ENCODE data around the gene WDFY2. TPM values are rescaled to one million over a fixed set of nuclear protein-coding genes. Genes with fewer than 3 reads are reported as not detected.

Gene WDFY2
- total RNA-seq, 1 experiment from 2014 or later, result 14.1 TPM

GRCh38 chr13:51719394-51719793 is 135.1 kb downstream of the WDFY2 start:
- ChIA-PET CTCF (no interaction called here), POLR2A (ENCODE audit: unreplicated experiment) (no interaction called here)
- no peaks in the 10 kb centered on the region for H4K20me1 ChIP-seq (ENCODE audit: insufficient read depth)
- TF ChIP-seq EZH2 (IDR thresholded peaks at IDR 0.05; ENCODE audit: low read depth) (no peak), CTCF (conservative IDR thresholded peaks at IDR 0.05) (no peak)
- intact Hi-C loops (cut with micrococcal nuclease; ENCODE audit: unreplicated experiment), result no loop called here
- no peak overlapping the region for H3K4me3 ChIP-seq
- H3K36me3 ChIP-seq (ENCODE audit: low read depth), result no peaks in the 10 kb centered on the region; the same call in 1 of the 2 replicates
- DNase-seq, result no peak
- peaks cover 17% of the 10 kb centered on the region for H3K4me1 ChIP-seq (replicated peaks; ENCODE audit: insufficient read depth)
- H3K79me2 ChIP-seq (ENCODE audit: low read depth), result no peaks in the 10 kb centered on the region
- H2AFZ ChIP-seq, result no peak overlapping the region
- no peak overlapping the region for H3K27ac ChIP-seq
- BruUV-seq (replicated peaks), result no TSS peak
- no peaks in the 10 kb centered on the region for H3K9me3 ChIP-seq (ENCODE audit: insufficient read depth, low read depth)
- H3K27me3 ChIP-seq (ENCODE audit: insufficient read depth, low read depth), result no peaks in the 10 kb centered on the region
- H3K4me2 ChIP-seq, result no peak overlapping the region
- no peaks in the 10 kb centered on the region for H3K9me2 ChIP-seq (ENCODE audit: insufficient read depth)
- peaks cover 18% of the 10 kb centered on the region for H3F3A ChIP-seq (ENCODE audit: insufficient read depth, low read depth)

- no peaks in the 10 kb centered on the region for H3K9me3 ChIP-seq (ENCODE audit: insufficient read depth, low read depth)
- no peak for DNase-seq
- no peaks in the 10 kb centered on the region for H3K4me1 ChIP-seq (replicated peaks; ENCODE audit: insufficient read depth)
- no TSS peak for BruUV-seq (replicated peaks)
- H3K4me2 ChIP-seq, result no peak overlapping the region
- H3K4me3 ChIP-seq, result no peak overlapping the region
- H3K79me2 ChIP-seq (ENCODE audit: low read depth), result no peaks in the 10 kb centered on the region
- no peaks in the 10 kb centered on the region for H4K20me1 ChIP-seq (ENCODE audit: insufficient read depth)
- POLR2A ChIA-PET (ENCODE audit: unreplicated experiment), result no interaction called here
- TF ChIP-seq CTCF (conservative IDR thresholded peaks at IDR 0.05) (no peak), EZH2 (IDR thresholded peaks at IDR 0.05; ENCODE audit: low read depth) (no peak)
- H3K27me3 ChIP-seq (ENCODE audit: insufficient read depth, low read depth), result no peaks in the 10 kb centered on the region
- no peak overlapping the region for H3K27ac ChIP-seq
- no peaks in the 10 kb centered on the region for H3K9me2 ChIP-seq (ENCODE audit: insufficient read depth)
- H3F3A ChIP-seq (ENCODE audit: insufficient read depth, low read depth), result no peaks in the 10 kb centered on the region
- CTCF ChIA-PET, result no interaction called here
- no peaks in the 10 kb centered on the region; the same call in 1 of the 2 replicates for H3K36me3 ChIP-seq (ENCODE audit: low read depth)
- no peak overlapping the region for H2AFZ ChIP-seq
- intact Hi-C loops (cut with micrococcal nuclease; ENCODE audit: unreplicated experiment), result no loop called here
Measured at GRCh38 chr13:51721496-51721895, 137.2 kb downstream of the WDFY2 start.

GRCh38 chr13:51723529-51723928 is 139.3 kb downstream of the WDFY2 start:
- Histone ChIP-seq H3K4me2 (no peak overlapping the region), H3K27ac (no peak overlapping the region), H3K9me3 (ENCODE audit: insufficient read depth, low read depth) (no peaks in the 10 kb centered on the region), H2AFZ (no peak overlapping the region), H3K9me2 (ENCODE audit: insufficient read depth) (no peaks in the 10 kb centered on the region), H3K79me2 (ENCODE audit: low read depth) (no peaks in the 10 kb centered on the region), H3K4me3 (no peak overlapping the region), H3K36me3 (ENCODE audit: low read depth) (no peaks in the 10 kb centered on the region), H4K20me1 (ENCODE audit: insufficient read depth) (no peaks in the 10 kb centered on the region), H3F3A (ENCODE audit: insufficient read depth, low read depth) (no peaks in the 10 kb centered on the region), H3K4me1 (replicated peaks; ENCODE audit: insufficient read depth) (no peaks in the 10 kb centered on the region), H3K27me3 (ENCODE audit: insufficient read depth, low read depth) (no peaks in the 10 kb centered on the region)
- TF ChIP-seq EZH2 (IDR thresholded peaks at IDR 0.05; ENCODE audit: low read depth), result no peak
- TF ChIP-seq CTCF (conservative IDR thresholded peaks at IDR 0.05), result no peak
- POLR2A ChIA-PET (ENCODE audit: unreplicated experiment), result no interaction called here
- no peak for DNase-seq
- intact Hi-C loops (cut with micrococcal nuclease; ENCODE audit: unreplicated experiment), result no loop called here
- CTCF ChIA-PET, result no interaction called here
- no TSS peak for BruUV-seq (replicated peaks)

Data from PC-9 (cell line).